H1 (cell line): ENCODE measurements around the gene TPSD1. TPM values are rescaled to one million over a fixed set of nuclear protein-coding genes. Genes with fewer than 3 reads are reported as not detected.
"Not testable (repeated sequence)": the region's sequence is repeated elsewhere in the genome, so short reads cannot be mapped to it uniquely, and the experiment has no call there.

ENCODE experiments used
- CTCF ChIA-PET: fragments of 300-600 bp; sonication (Branson Sonifier 250); formaldehyde crosslinking; loops from one replicate; lab custom pipeline; 2021; ENCODE audit not compliant: partially characterized antibody; lab: Charles Lee
- POLR2A ChIA-PET: fragments of 300-600 bp; sonication (Branson Sonifier 250); formaldehyde crosslinking; loops from one replicate; lab custom pipeline; 2021; ENCODE audit warnings: inconsistent platforms; ENCODE audit not compliant: partially characterized antibody; lab: Charles Lee
- DNase-seq, 2 experiments: peaks; one replicate each; pipeline versions ENCODE4 v3.0.0 to v3.0.0-alpha.2; 2010 to 2022; ENCODE audit warnings: low spot score in 2 of 2, low read depth in 1 of 2, mixed read lengths in 1 of 2
- FAIRE-seq: peaks from 2 replicates; lab custom pipeline; 2011; peaks lifted over from hg19 to GRCh38; lab: Jason Lieb, UNC
- H2AFZ ChIP-seq: 2 replicates; pipeline ENCODE4 v1.8.1; 2012; ENCODE audit warnings: low read length, inconsistent platforms
- H2AK5ac ChIP-seq: 2 replicates; pipeline ENCODE4 v1.6.1; 2013; ENCODE audit warnings: low read depth, low read length
- H2BK120ac ChIP-seq: replicated peaks from 2 replicates; pipeline ENCODE3; 2013; ENCODE audit warnings: low read depth, low read length, inconsistent platforms
- H2BK12ac ChIP-seq: 2 replicates; pipeline ENCODE4 v1.6.1; 2013; ENCODE audit warnings: low read depth, low read length
- H2BK15ac ChIP-seq: 2 replicates; pipeline ENCODE4 v1.6.1; 2013; ENCODE audit warnings: low read length
- H2BK20ac ChIP-seq: 2 replicates; pipeline ENCODE4 v1.6.1; 2013; ENCODE audit warnings: low read length
- H2BK5ac ChIP-seq: 2 replicates; pipeline ENCODE4 v1.6.1; 2013; ENCODE audit warnings: low read depth, low read length
- H3K14ac ChIP-seq: 2 replicates; pipeline ENCODE4 v1.6.1; 2013; ENCODE audit warnings: inconsistent platforms; ENCODE audit not compliant: insufficient read length
- H3K18ac ChIP-seq: 2 replicates; pipeline ENCODE4 v1.6.1; 2013; ENCODE audit warnings: low read length; ENCODE audit errors: extremely low read depth
- H3K23ac ChIP-seq: 2 replicates; pipeline ENCODE4 v1.6.1; 2013; ENCODE audit warnings: inconsistent platforms; ENCODE audit not compliant: insufficient read length
- H3K23me2 ChIP-seq: 2 replicates; pipeline ENCODE4 v1.6.1; 2013; ENCODE audit warnings: low read depth, low read length
- H3K27ac ChIP-seq: 2 replicates; pipeline ENCODE4 v1.6.1; 2011; ENCODE audit warnings: low read depth, low read length, inconsistent platforms
- H3K27me3 ChIP-seq, 4 experiments: replicated peaks in 1 of 4; 1 replicate in 1 of 4; 2 replicates in 3 of 4; pipeline versions ENCODE4 v1.6.1 to v1.8.1; 2011 to 2013; ENCODE audit warnings: low read length in 3 of 4, mild to moderate bottlenecking in 3 of 4, inconsistent platforms in 2 of 4, mixed read lengths in 2 of 4, moderate library complexity in 1 of 4; ENCODE audit not compliant: control insufficient read depth in 3 of 4, insufficient read depth in 3 of 4; ENCODE audit errors: extremely low read depth in 1 of 4
- H3K36me3 ChIP-seq, 4 experiments: 2 replicates each; pipeline versions ENCODE4 v1.6.1 to v1.8.1; 2011 to 2013; ENCODE audit warnings: mild to moderate bottlenecking in 4 of 4, low read length in 3 of 4, moderate library complexity in 2 of 4, control low read depth in 1 of 4, inconsistent platforms in 1 of 4; ENCODE audit not compliant: insufficient read depth in 4 of 4, control insufficient read depth in 2 of 4
- H3K4ac ChIP-seq: replicated peaks from 2 replicates; pipeline ENCODE3; 2013; ENCODE audit warnings: low read length, low read depth, mixed read lengths, inconsistent platforms; ENCODE audit not compliant: insufficient read length
- H3K4me1 ChIP-seq, 4 experiments: replicated peaks in 1 of 4; 1 replicate in 1 of 4; 2 replicates in 3 of 4; pipeline versions ENCODE4 v1.6.1 to v1.8.1; 2011 to 2013; ENCODE audit warnings: low read length in 3 of 4, inconsistent platforms in 2 of 4, mixed read lengths in 1 of 4; ENCODE audit not compliant: insufficient read depth in 4 of 4, control insufficient read depth in 3 of 4
- H3K4me2 ChIP-seq, 2 experiments: 2 replicates each; pipeline versions ENCODE4 v1.6.1 to v1.8.1; 2011 to 2013; ENCODE audit warnings: low read depth in 2 of 2, low read length in 2 of 2, control low read depth in 1 of 2, inconsistent platforms in 1 of 2, mild to moderate bottlenecking in 1 of 2; ENCODE audit not compliant: insufficient read depth in 1 of 2
- H3K4me3 ChIP-seq, 4 experiments: fragments of 200-600, 300-600 bp in 1 of 4; sonication (generic), shearing (Covaris generic), sonication (Bioruptor Twin) in 1 of 4; 2 replicates each; pipeline versions ENCODE4 v1.5.1 to v1.8.1; 2011 to 2016; ENCODE audit warnings: low read length in 4 of 4, low read depth in 3 of 4, control low read depth in 2 of 4, inconsistent platforms in 2 of 4, mild to moderate bottlenecking in 2 of 4, mixed read lengths in 1 of 4, moderate library complexity in 1 of 4; ENCODE audit not compliant: insufficient read depth in 2 of 4; ENCODE audit errors: extremely low read depth in 1 of 4
- H3K56ac ChIP-seq: replicated peaks from 2 replicates; pipeline ENCODE3; 2013; ENCODE audit warnings: low read depth, mild to moderate bottlenecking, mixed read lengths, low read length, inconsistent platforms; ENCODE audit not compliant: insufficient read length
- H3K79me1 ChIP-seq: 2 replicates; pipeline ENCODE4 v1.6.1; 2013; ENCODE audit warnings: low read depth, low read length, control low read depth
- H3K79me2 ChIP-seq, 2 experiments: 2 replicates each; pipeline versions ENCODE4 v1.6.1 to v1.8.1; 2012 to 2013; ENCODE audit warnings: low read length in 2 of 2, mild to moderate bottlenecking in 2 of 2, inconsistent platforms in 1 of 2; ENCODE audit not compliant: insufficient read depth in 2 of 2, control insufficient read depth in 1 of 2
- H3K9ac ChIP-seq, 4 experiments: replicated peaks in 1 of 4; 1 replicate in 1 of 4; 2 replicates in 3 of 4; pipeline versions ENCODE4 v1.6.1 to v1.8.1; 2011 to 2013; ENCODE audit warnings: low read depth in 3 of 4, low read length in 3 of 4, control low read depth in 2 of 4, mild to moderate bottlenecking in 2 of 4, moderate library complexity in 2 of 4, inconsistent platforms in 1 of 4; ENCODE audit errors: extremely low read depth in 1 of 4
- H3K9me3 ChIP-seq, 2 experiments: 2 replicates each; pipeline versions ENCODE4 v1.6.1 to v1.8.1; 2012 to 2013; ENCODE audit warnings: mild to moderate bottlenecking in 2 of 2, moderate library complexity in 2 of 2, control low read depth in 1 of 2, inconsistent platforms in 1 of 2, low read depth in 1 of 2, low read length in 1 of 2, mixed read lengths in 1 of 2; ENCODE audit not compliant: insufficient read depth in 2 of 2
- H4K20me1 ChIP-seq, 2 experiments: replicated peaks in 1 of 2; 2 replicates each; pipeline versions ENCODE3 to v1.8.1; 2011 to 2013; ENCODE audit warnings: inconsistent platforms in 2 of 2, low read length in 2 of 2, mild to moderate bottlenecking in 1 of 2; ENCODE audit not compliant: insufficient read depth in 2 of 2, control insufficient read depth in 1 of 2
- H4K5ac ChIP-seq: 2 replicates; pipeline ENCODE4 v1.6.1; 2013; ENCODE audit warnings: low read length, low read depth, mixed read lengths, inconsistent platforms; ENCODE audit not compliant: insufficient read length
- H4K8ac ChIP-seq: 2 replicates; pipeline ENCODE4 v1.8.0; 2013; ENCODE audit warnings: mild to moderate bottlenecking, moderate library complexity, low read length, inconsistent platforms; ENCODE audit not compliant: insufficient read depth; ENCODE audit errors: extremely low read depth
- H4K91ac ChIP-seq: replicated peaks from 2 replicates; pipeline ENCODE3; 2013; ENCODE audit warnings: low read length, mixed read lengths, inconsistent platforms; ENCODE audit not compliant: insufficient read length
- WGBS, 2 experiments: shearing (Covaris generic) in 1 of 2; methylation state at CpG; one replicate each; pipeline versions ENCODE4 v1.1.6 to v1.1.7; 2013 to 2015; ENCODE audit warnings: low lambda C conversion rate in 2 of 2, mixed read lengths in 2 of 2, inconsistent platforms in 1 of 2, low coverage in 1 of 2, missing lambda C conversion rate in 1 of 2; ENCODE audit not compliant: insufficient replicate concordance in 2 of 2, insufficient coverage in 1 of 2, insufficient read length in 1 of 2; ENCODE audit errors: extremely low coverage in 1 of 2, missing lambda C conversion rate in 1 of 2; 5-methylcytosine and 5-hydroxymethylcytosine counted together
- polyA plus RNA-seq, 7 experiments: library from polyadenylated mRNA; depleted of rRNA in 3 of 7; stranded (reverse) in 5 of 7; unstranded in 2 of 7; fragments of >200 nt in 5 of 7; fragments of 200-250 nt in 2 of 7; gene quantifications; 1 replicate in 5 of 7; 2 replicates in 1 of 7; 4 replicates in 1 of 7; pipeline versions ENCODE4 v1.2.1 to v1.2.3, GENCODE V29; 2011 to 2013; ENCODE audit warnings: missing spikeins in 2 of 7, mixed read lengths in 2 of 7
- total RNA-seq: library from RNA; stranded (reverse); fragmentation: NEBNext Ultra II Directional; extraction: Animal tissue kit (Norgen Biotek cat#: 25700); gene quantifications from 2 replicates; pipeline ENCODE4 v1.2.1, GENCODE V29; 2021

Gene TPSD1
- total and polyA plus RNA-seq, 2 of the 8 experiments (the other 6 are each of a cell fraction or from before 2014, with no cell fraction given): 0.26 TPM; not detected in 1

DNA sequence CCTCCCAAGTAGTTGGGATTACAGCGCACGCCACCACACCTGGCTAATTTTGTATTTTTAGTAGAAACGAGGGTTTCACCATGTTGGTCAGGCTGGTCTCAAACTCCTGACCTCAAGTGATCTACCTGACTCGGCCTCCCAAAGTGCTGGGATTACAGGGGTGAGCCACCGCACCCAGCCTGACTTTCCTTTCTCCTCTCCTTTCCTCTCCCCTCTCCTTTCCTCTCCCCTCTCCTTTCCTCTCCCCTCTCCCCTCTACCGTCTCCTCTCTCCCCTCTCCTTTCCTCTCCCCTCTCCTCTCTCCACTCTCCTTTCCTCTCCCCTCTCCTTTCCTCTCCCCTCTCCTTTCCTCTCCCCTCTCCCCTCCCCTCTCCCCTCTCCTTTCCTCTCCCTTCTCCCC, 36.3 kb downstream of the TPSD1 start:
- not testable (repeated sequence) for H2BK5ac ChIP-seq, H3K14ac ChIP-seq, H3K4me2 ChIP-seq, H2BK15ac ChIP-seq, H3K4ac ChIP-seq, H3K23me2 ChIP-seq, H3K36me3 ChIP-seq, H3K9ac ChIP-seq, DNase-seq, H3K18ac ChIP-seq, H3K4me3 ChIP-seq, H2AFZ ChIP-seq, H3K9me3 ChIP-seq, H3K56ac ChIP-seq, FAIRE-seq, H3K79me2 ChIP-seq, H4K91ac ChIP-seq, H4K5ac ChIP-seq, H4K8ac ChIP-seq, H4K20me1 ChIP-seq, H3K23ac ChIP-seq, H2BK120ac ChIP-seq, H3K27ac ChIP-seq, H2BK12ac ChIP-seq, H3K79me1 ChIP-seq, H2AK5ac ChIP-seq, H2BK20ac ChIP-seq
- ChIA-PET CTCF (interaction anchor here (0.6 to 4.7 kb wide), 4 partner anchors 8 to 617 kb away, joined by 3 to 35 read pairs (median 4); no protein-coding TSS in a partner anchor), POLR2A (interaction anchor here (1.2 to 2.3 kb wide), 3 partner anchors 13 to 39 kb away, joined by 3 to 4 read pairs (median 4); partner anchors contain the start of gene UBE2I)
- WGBS, 2 experiments: 96% methylated on average over 4 of the region's 6 CpGs; no CpG with 5 or more reads in 1 of the 2 experiments
- Histone ChIP-seq H3K4me1 (peaks cover 3 to 17% (median 13%) of the 10 kb centered on the region in 4 experiments; a peak in 6 of 7 replicates), H3K27me3 (peaks cover 7 to 39% (median 26%) of the 10 kb centered on the region in 4 experiments)

DNA sequence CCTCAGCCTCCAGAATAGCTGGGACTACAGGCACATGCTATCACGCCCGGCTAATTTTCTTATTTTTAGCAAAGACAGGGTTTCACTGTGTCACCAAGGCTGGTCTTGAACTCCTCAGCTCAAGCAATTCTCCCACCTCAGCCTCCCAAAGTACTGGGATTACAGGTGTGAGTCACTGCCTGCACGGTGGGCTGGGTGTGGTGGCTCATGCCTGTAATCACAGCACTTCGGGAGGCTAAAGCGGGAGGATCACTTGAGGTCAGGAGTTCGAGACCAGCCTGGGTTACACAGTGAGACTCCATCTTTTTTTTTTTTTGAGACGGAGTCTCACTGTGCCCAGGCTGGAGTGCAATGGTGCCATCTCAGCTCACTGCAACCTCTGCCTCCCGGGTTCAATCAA, 36.9 kb downstream of the TPSD1 start:
- Histone ChIP-seq H3K4me1 (peaks cover 3 to 17% (median 13%) of the 10 kb centered on the region in 4 experiments; a peak in 6 of 7 replicates), H3K27me3 (peaks cover 7 to 39% (median 25%) of the 10 kb centered on the region in 4 experiments)
- not testable (repeated sequence) for H2AFZ ChIP-seq, H2BK15ac ChIP-seq, H3K79me2 ChIP-seq, H3K9me3 ChIP-seq, H3K14ac ChIP-seq, H4K20me1 ChIP-seq, H3K23ac ChIP-seq, H2AK5ac ChIP-seq, H3K4ac ChIP-seq, H3K36me3 ChIP-seq, H3K18ac ChIP-seq, H3K27ac ChIP-seq, H2BK20ac ChIP-seq, H3K56ac ChIP-seq, H3K79me1 ChIP-seq, H3K23me2 ChIP-seq, H2BK120ac ChIP-seq, H3K4me2 ChIP-seq, H2BK5ac ChIP-seq, H3K9ac ChIP-seq, H4K5ac ChIP-seq, DNase-seq, H4K8ac ChIP-seq, H2BK12ac ChIP-seq, H4K91ac ChIP-seq, H3K4me3 ChIP-seq, FAIRE-seq
- POLR2A ChIA-PET: interaction anchor here (1.2 to 2.3 kb wide), 5 partner anchors 8 to 39 kb away, joined by 3 to 4 read pairs (median 4); partner anchors contain the start of gene UBE2I
- CTCF ChIA-PET: interaction anchor here (0.6 to 1.3 kb wide), 4 partner anchors 13 to 616 kb away, joined by 3 to 4 read pairs (median 3); no protein-coding TSS in a partner anchor
- 88% methylated on average over 8 of the region's 8 CpGs; no CpG with 5 or more reads in 1 of the 2 experiments for WGBS, 2 experiments
